GM13976 (cell line): ENCODE data around the gene NTM.
A peak's percentile ranks its signal among the peaks of the same experiment; 100 is the strongest.

Experiments used
- DNase-seq: peaks from one replicate; pipeline ENCODE4 v3.0.0; 2012; ENCODE audit warnings: low spot score
- in situ Hi-C: fragments of 300-500 bp; cut with MboI; formaldehyde crosslinking; loops from one replicate; pipeline ENCODE4 v1.12.0; 2022; ENCODE audit warnings: low sequenced_read_pairs, mixed read lengths, inconsistent platforms; ENCODE audit not compliant: unreplicated experiment
- TF ChIP-seq, protein P1 (sequence below): IDR thresholded peaks from 2 replicates; pipeline ENCODE4 v1.5.1; 2012; ENCODE audit warnings: borderline replicate concordance, mild to moderate bottlenecking; ENCODE audit not compliant: insufficient read depth; ENCODE audit errors: extremely low read depth, missing control alignments, control extremely low read depth

The NTM gene

DNA sequence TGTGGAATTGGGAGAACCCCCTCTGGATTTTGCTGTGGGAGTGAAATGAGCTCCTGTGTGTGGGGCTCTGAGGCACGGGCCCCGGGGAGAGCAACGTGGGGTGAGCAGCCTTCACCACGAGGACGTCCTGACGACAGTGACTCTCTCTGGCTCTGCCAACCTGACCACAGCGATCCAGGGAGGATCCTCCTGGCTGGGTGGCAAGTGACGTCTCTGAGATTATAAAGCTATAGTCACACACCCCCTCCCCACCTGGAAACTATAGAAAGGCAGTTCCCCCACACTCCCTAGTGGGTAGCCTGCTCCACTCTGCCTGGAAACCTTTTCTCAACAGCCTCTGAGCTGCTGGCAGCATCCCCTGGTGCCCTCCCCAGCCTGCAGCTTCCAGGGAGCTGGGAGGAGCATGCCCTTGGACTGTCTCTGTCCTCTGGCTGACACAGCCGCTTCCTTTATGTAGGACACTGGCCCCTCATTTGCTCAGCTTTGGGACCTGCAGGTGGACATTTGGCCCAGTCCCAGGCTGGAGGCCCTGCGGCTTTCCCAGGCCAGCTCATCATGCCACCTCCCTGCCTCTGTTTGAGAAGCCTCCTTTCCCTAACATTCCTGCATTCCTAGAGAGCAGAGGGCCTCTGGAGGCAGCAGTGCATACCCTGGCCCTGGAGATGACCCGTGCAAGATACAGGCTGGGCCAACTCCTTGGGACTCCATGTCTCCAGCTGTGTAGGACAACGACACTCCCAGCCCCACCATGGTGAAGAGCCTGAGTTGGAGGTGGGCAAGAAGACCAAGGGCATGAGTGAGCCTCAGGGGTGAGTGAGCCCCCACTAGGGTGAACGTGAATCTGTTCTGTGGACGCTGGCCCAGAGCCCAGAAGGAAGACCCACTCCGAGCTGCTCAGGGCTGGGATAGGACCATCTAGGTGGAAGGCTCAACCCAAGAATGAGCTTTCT, 314.0 kb downstream of the NTM start:
- in situ Hi-C loops = no loop called here
- TF ChIP-seq, protein P1, sequence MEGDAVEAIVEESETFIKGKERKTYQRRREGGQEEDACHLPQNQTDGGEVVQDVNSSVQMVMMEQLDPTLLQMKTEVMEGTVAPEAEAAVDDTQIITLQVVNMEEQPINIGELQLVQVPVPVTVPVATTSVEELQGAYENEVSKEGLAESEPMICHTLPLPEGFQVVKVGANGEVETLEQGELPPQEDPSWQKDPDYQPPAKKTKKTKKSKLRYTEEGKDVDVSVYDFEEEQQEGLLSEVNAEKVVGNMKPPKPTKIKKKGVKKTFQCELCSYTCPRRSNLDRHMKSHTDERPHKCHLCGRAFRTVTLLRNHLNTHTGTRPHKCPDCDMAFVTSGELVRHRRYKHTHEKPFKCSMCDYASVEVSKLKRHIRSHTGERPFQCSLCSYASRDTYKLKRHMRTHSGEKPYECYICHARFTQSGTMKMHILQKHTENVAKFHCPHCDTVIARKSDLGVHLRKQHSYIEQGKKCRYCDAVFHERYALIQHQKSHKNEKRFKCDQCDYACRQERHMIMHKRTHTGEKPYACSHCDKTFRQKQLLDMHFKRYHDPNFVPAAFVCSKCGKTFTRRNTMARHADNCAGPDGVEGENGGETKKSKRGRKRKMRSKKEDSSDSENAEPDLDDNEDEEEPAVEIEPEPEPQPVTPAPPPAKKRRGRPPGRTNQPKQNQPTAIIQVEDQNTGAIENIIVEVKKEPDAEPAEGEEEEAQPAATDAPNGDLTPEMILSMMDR = no peak
- no peak for DNase-seq

DNA sequence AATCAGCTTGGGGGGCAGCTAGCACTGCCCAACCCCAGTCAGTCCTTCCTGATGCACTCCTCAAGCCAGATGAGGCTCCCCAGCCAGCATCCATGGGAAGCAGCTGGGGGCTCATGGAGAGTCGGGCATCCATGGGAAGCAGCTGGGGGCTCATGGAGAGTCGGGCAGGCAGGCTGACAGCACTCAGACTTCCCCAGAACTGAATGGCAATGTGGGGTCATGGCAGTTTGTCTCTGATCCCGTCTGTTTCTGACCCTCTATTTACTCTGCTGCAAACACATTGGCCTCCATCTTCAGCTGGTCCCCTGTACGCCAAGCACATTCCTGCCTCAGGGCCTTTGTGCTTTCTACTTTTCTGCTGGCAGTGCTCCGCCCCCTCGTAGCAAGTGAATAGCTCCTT, 314.8 kb downstream of the NTM start:
- in situ Hi-C loops = no loop called here
- no peak for DNase-seq
- TF ChIP-seq, protein P1 = no peak

DNA sequence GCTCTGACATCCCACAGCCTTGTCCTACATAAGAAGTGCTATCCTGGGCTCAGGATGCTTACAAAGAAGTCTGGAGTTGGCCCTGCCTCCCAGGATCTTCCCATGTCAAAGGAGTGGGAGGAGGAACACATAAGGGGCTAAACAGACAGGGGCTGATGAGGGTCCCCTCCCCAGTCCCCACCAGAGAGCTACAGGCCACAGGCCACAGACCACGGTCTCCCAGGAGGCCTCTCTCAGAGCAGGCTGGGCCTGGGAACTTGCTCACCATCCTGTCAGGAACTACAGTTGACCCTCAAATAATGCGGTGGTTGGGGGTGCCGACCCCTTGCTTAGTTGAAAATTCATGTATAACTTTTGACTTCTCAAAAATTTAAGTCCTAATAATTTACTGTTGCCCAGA, 315.5 kb downstream of the NTM start:
- DNase-seq = no peak
- in situ Hi-C loops = no loop called here
- TF ChIP-seq, protein P1 = no peak

DNA sequence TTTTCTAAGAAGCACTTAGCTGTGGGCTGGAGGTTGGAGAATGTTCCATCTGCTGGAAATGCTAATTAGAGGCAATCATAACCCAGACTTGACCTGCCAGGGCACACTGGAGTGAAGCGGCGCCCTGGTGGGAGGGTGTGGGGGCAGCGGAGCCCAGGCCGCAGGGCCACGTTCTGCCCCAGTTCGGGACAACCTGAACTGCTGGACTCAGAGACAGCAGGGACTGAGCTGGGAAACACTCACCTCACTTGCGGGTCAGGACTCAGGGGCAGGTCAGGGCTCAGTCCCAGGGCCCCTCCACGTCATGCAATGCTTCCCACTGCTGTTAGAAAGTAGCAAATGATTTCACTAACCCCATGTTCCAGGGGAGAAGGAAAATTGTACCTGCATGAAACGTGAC, 316.4 kb downstream of the NTM start:
- in situ Hi-C loops = no loop called here
- no peak for DNase-seq
- TF ChIP-seq, protein P1 = no peak

DNA sequence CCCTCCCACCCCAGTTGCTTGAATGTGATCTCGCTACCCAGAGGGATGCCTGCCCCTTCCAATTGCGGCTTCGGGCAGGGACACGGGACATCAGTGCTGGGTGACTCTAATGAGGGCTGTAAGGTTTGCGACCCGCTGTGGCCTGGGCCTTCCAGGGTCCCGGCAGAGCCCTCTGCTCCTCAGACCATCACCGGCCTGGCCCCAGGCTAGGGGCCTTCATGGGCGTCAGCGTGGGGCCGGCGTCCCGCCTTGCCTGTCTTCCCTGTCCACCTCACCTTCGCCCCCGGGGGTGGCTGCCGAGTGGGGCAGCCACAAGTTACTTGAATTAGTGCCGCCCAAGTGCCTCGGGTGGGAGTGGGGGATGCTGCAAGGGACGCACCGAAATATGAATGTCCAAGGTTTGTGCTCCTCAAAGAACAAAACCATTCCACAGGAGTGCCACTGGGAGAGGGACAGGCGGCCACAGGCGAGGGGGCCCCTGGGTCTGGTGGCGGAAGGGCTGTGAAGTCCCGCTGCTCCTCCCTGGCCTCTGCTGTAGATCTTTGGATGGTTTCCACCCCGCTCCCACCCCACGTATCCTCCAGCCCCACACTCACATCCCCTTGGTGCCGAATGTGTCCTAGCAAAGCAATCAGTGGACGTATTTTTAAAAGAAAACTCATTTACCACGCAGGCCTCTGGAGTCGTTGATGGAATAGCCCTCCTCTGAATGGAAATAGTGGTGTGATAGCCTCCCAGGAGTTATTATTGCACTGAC, 317.1 kb downstream of the NTM start:
- no peak for DNase-seq
- TF ChIP-seq, protein P1 = no peak
- in situ Hi-C loops = no loop called here

DNA sequence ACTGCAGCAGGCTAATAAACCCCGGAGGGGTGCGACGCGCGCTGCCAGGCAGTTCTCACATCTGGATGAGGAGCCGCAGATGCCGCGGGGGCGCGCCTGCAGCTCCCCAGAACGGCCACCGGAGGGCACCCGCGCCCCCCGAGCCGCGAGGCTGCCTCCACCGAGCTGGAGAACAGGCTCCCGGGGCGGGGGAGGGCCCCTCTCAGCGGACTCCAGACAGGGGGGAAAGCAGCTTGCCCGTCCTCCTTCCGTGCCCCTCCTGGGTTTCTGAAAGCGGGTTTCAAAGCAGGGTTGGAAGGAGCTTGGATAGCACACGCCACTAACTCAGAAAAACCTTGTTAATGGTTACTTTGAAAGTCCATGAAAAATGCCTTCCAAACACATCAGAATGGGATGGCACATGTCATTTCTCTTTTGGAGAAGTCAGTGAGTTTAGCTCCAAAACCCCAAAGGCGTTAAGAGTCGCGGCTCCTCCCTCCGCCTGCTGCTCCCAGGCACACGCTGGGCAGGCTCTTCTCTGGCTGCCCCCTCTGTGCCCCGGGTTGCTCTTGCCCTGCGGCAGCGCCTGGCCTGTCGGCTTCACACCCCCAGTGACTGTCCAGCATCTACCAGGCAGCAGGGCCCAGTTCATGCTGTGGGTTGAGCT, 317.8 kb downstream of the NTM start:
- in situ Hi-C loops = no loop called here
- DNase-seq = peak; percentile 91
- TF ChIP-seq, protein P1 = peak; percentile 71
